GM12892 (cell line): ENCODE measurements around the gene ZIC4.

Experiments used
- POLR2A ChIP-seq: IDR thresholded peaks from 2 replicates; pipeline ENCODE4 v1.6.1; 2011; ENCODE audit warnings: low read depth, low read length, control low read depth
- POLR2AphosphoS5 ChIP-seq: IDR thresholded peaks from 2 replicates; pipeline ENCODE4 v1.6.1; 2011; ENCODE audit warnings: low read depth, low read length, control low read depth

GRCh38 chr3:147449669-147450068 is 43.3 kb upstream of the ZIC4 start:
- TF ChIP-seq POLR2AphosphoS5, result no peak
- no peak for TF ChIP-seq POLR2A
